Keratinocyte (primary cell): ENCODE measurements around the gene ABCA7. TPM values are rescaled to one million over a fixed set of nuclear protein-coding genes. Genes with fewer than 3 reads are reported as not detected.

Experiments used
- DNase-seq: peaks from one replicate; pipeline ENCODE4 v3.0.0-alpha.2; 2011; ENCODE audit warnings: low read depth, missing footprints, low spot score
- FAIRE-seq: peaks from 2 replicates; lab custom pipeline; 2011; peaks lifted over from hg19 to GRCh38; lab: Jason Lieb, UNC
- H2AFZ ChIP-seq: 2 replicates; pipeline ENCODE4 v1.6.0; 2012; ENCODE audit warnings: low read length, control low read depth, inconsistent platforms; ENCODE audit not compliant: control insufficient read depth
- H3K27ac ChIP-seq: 2 replicates; pipeline ENCODE4 v1.5.1; 2011; ENCODE audit warnings: low read length; ENCODE audit not compliant: control insufficient read depth, insufficient read depth
- H3K27me3 ChIP-seq: 3 replicates; pipeline ENCODE4 v1.6.0; 2011; ENCODE audit warnings: low read length; ENCODE audit not compliant: control insufficient read depth, insufficient read depth; ENCODE audit errors: extremely low read depth
- H3K36me3 ChIP-seq, 2 experiments: 2 replicates in 1 of 2; 3 replicates in 1 of 2; pipeline ENCODE4 v1.5.1; 2011; ENCODE audit warnings: low read length in 2 of 2, mild to moderate bottlenecking in 1 of 2; ENCODE audit not compliant: control insufficient read depth in 2 of 2, insufficient read depth in 2 of 2; ENCODE audit errors: extremely low read depth in 1 of 2
- H3K4me1 ChIP-seq: 3 replicates; pipeline ENCODE4 v1.5.1; 2011; ENCODE audit warnings: low read length; ENCODE audit not compliant: control insufficient read depth, insufficient read depth; ENCODE audit errors: extremely low read depth
- H3K4me2 ChIP-seq: 3 replicates; pipeline ENCODE4 v1.6.0; 2011; ENCODE audit warnings: low read depth, low read length; ENCODE audit not compliant: control insufficient read depth, insufficient read depth; ENCODE audit errors: extremely low read depth
- H3K4me3 ChIP-seq, 3 experiments: fragments of 200-600 bp in 1 of 3; sonication (generic) in 1 of 3; 2 replicates in 2 of 3; 3 replicates in 1 of 3; pipeline ENCODE4 v1.5.1; 2011 to 2016; ENCODE audit warnings: low read length in 3 of 3, mild to moderate bottlenecking in 3 of 3, control low read depth in 2 of 3, inconsistent platforms in 1 of 3, low read depth in 1 of 3, mixed read lengths in 1 of 3, mixed run types in 1 of 3, moderate library complexity in 1 of 3; ENCODE audit not compliant: control insufficient read depth in 2 of 3, insufficient read depth in 2 of 3; ENCODE audit errors: extremely low read depth in 1 of 3
- H3K79me2 ChIP-seq: 2 replicates; pipeline ENCODE4 v1.6.0; 2012; ENCODE audit warnings: low read length; ENCODE audit not compliant: control insufficient read depth, insufficient read depth
- H3K9ac ChIP-seq: 3 replicates; pipeline ENCODE4 v1.6.0; 2011; ENCODE audit warnings: low read length; ENCODE audit not compliant: control insufficient read depth, insufficient read depth; ENCODE audit errors: extremely low read depth
- H3K9me1 ChIP-seq: 3 replicates; pipeline ENCODE4 v1.6.0; 2011; ENCODE audit warnings: low read length; ENCODE audit not compliant: control insufficient read depth, insufficient read depth; ENCODE audit errors: extremely low read depth
- H3K9me3 ChIP-seq: 2 replicates; pipeline ENCODE4 v1.5.1; 2012; ENCODE audit warnings: low read depth, low read length; ENCODE audit not compliant: control insufficient read depth
- H4K20me1 ChIP-seq: 3 replicates; pipeline ENCODE4 v1.6.0; 2011; ENCODE audit warnings: low read length; ENCODE audit not compliant: control insufficient read depth, insufficient read depth; ENCODE audit errors: extremely low read depth
- CTCF ChIP-seq, 3 experiments: IDR thresholded peaks in 1 of 3; conservative IDR thresholded peaks in 1 of 3; optimal IDR thresholded peaks in 1 of 3; 2 replicates in 2 of 3; 3 replicates in 1 of 3; pipeline versions ENCODE3 to v1.5.1; 2011; ENCODE audit warnings: low read length in 3 of 3, mild to moderate bottlenecking in 3 of 3, moderate library complexity in 2 of 3, control low read depth in 1 of 3, inconsistent platforms in 1 of 3; ENCODE audit not compliant: insufficient read depth in 2 of 3; ENCODE audit errors: extremely low read depth in 1 of 3
- EZH2 ChIP-seq: IDR thresholded peaks from one replicate; pipeline ENCODE4 v1.6.1; 2012; ENCODE audit warnings: inconsistent platforms, mild to moderate bottlenecking, low read length, moderate library complexity
- dilution Hi-C: fragments of 300-500 bp; cut with MboI; formaldehyde crosslinking; loops from one replicate; pipeline ENCODE4 v1.7.0; 2020; ENCODE audit warnings: low sequenced_read_pairs; ENCODE audit not compliant: extremely low pct_ligation_motif_present
- polyA plus RNA-seq, 5 experiments: library from polyadenylated mRNA; depleted of rRNA in 3 of 5; stranded (reverse) in 3 of 5; stranded (forward) in 1 of 5; unstranded in 1 of 5; fragments of >200 nt; gene quantifications; 1 replicate in 1 of 5; 2 replicates in 3 of 5; 3 replicates in 1 of 5; pipeline versions ENCODE4 v1.2.1 to v1.2.3, GENCODE V29; 2011 to 2012; ENCODE audit warnings: missing spikeins in 2 of 5, low read depth in 1 of 5, low replicate concordance in 1 of 5

Gene ABCA7
- polyA plus RNA-seq, 1 donor (not counting 4 experiments of a cell fraction or from before 2014, with no cell fraction given): 7.4 TPM

DNA sequence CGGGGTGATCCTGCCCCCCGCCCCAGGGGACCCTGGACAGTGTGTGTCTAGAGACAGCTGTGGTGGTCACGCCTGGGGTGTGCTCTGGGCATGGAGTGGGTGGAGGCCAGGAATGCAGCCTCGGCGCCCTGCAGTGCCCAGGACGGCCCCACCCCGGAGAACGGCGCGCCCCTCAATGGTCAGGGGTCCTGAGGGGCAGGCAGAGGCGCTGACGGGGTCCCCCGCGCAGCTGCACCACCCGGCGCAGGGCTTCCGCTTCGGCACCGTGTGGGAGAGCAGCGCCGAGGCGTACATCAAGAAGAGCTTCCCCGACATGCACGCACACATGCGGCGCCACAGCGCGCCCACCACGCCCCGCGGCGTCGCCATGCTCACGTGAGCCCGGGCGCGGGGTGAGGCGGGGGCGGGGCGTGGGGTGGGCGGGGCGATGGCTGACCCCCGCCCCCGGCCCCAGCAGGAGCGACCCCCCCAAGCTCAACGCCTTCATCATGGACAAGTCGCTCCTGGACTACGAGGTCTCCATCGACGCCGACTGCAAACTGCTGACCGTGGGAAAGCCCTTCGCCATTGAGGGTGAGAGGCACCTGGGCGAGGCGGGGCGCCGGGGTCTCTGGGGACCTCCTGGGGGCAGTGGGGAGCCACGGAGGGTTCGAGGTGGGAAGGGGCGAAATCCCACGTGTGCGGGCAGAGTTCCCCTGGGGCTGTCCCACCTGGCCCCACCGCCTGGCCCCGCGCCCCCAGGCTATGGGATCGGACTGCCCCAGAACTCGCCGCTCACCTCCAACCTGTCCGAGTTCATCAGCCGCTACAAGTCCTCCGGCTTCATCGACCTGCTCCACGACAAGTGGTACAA is 32.3 kb upstream of the ABCA7 start:
- no peak overlapping the region for H3K27ac ChIP-seq
- no peaks in the 10 kb centered on the region for H3K9me3 ChIP-seq
- H3K4me2 ChIP-seq: no peak overlapping the region
- H3K4me3 ChIP-seq: no peak overlapping the region
- no peak overlapping the region for H3K9ac ChIP-seq
- DNase-seq: no peak
- peaks cover 5 to 6% of the 10 kb centered on the region in 2 experiments for H3K36me3 ChIP-seq
- no peak overlapping the region for H2AFZ ChIP-seq
- FAIRE-seq: no peak
- H3K9me1 ChIP-seq: no peaks in the 10 kb centered on the region
- H3K79me2 ChIP-seq: no peaks in the 10 kb centered on the region
- H3K27me3 ChIP-seq: peaks cover 7% of the 10 kb centered on the region
- TF ChIP-seq CTCF (optimal IDR thresholded peaks at IDR 0.05 in 1 of 3, IDR thresholded peaks at IDR 0.05 in 1 of 3, conservative IDR thresholded peaks at IDR 0.05 in 1 of 3; ENCODE audit: extremely low read depth in 1 of 3, insufficient read depth in 2 of 3, low read length in 3 of 3) (no peak), EZH2 (no peak)
- no peaks in the 10 kb centered on the region for H4K20me1 ChIP-seq
- H3K4me1 ChIP-seq: no peaks in the 10 kb centered on the region
- dilution Hi-C loops: no loop called here

GRCh38 chr19:1008268-1009040 is 31.5 kb upstream of the ABCA7 start:
- no peak for DNase-seq
- H3K4me3 ChIP-seq: no peak overlapping the region
- dilution Hi-C loops: no loop called here
- no peaks in the 10 kb centered on the region for H3K4me1 ChIP-seq
- TF ChIP-seq CTCF (optimal IDR thresholded peaks at IDR 0.05 in 1 of 3, IDR thresholded peaks at IDR 0.05 in 1 of 3, conservative IDR thresholded peaks at IDR 0.05 in 1 of 3; ENCODE audit: extremely low read depth in 1 of 3, insufficient read depth in 2 of 3, low read length in 3 of 3) (no peak), EZH2 (no peak)
- peaks cover 6% of the 10 kb centered on the region for H3K27me3 ChIP-seq
- H3K9me1 ChIP-seq: no peaks in the 10 kb centered on the region
- H3K9me3 ChIP-seq: no peaks in the 10 kb centered on the region
- no peak overlapping the region for H2AFZ ChIP-seq
- H4K20me1 ChIP-seq: no peaks in the 10 kb centered on the region
- H3K27ac ChIP-seq: no peak overlapping the region
- FAIRE-seq: no peak
- H3K79me2 ChIP-seq: peaks cover 7% of the 10 kb centered on the region
- peaks cover 9 to 10% of the 10 kb centered on the region in 2 experiments for H3K36me3 ChIP-seq
- no peak overlapping the region for H3K4me2 ChIP-seq
- no peak overlapping the region for H3K9ac ChIP-seq
